T-helper 2 cell treated with Interferon-gamma antibody and Interleukin-4, amounts not matched to agents 100 ng/mL and 5 ng/mL, for 36 hours (primary cell): ENCODE data around the gene HDAC4. TPM values are rescaled to one million over a fixed set of nuclear protein-coding genes. Genes with fewer than 3 reads are reported as not detected.

ENCODE experiments used
- intact Hi-C: fragments of 100-400 bp; cut with micrococcal nuclease; formaldehyde crosslinking; loops from one replicate; pipeline ENCODE4 v1.15.1; 2023
- total RNA-seq: library from RNA; stranded (reverse); gene quantifications from 2 replicates; pipeline ENCODE4 v1.2.3, GENCODE V29; 2022

Gene HDAC4
- total RNA-seq, 1 donor from 2014 or later = 52.0 TPM

GRCh38 chr2:239329972-239330572 is 70.7 kb downstream of the HDAC4 start:
- intact Hi-C loops = loop anchor here (5.0 kb wide), 1 partner anchor 52 kb away; no protein-coding TSS in a partner anchor

GRCh38 chr2:239329284-239329971 is 71.4 kb downstream of the HDAC4 start:
- intact Hi-C loops = loop anchor here (5.0 kb wide), 1 partner anchor 53 kb away; no protein-coding TSS in a partner anchor

GRCh38 chr2:239328351-239329191 is 72.2 kb downstream of the HDAC4 start:
- intact Hi-C loops = loop anchor here (5.0 kb wide), 1 partner anchor 54 kb away; no protein-coding TSS in a partner anchor

GRCh38 chr2:239327536-239328350 is 73.1 kb downstream of the HDAC4 start:
- intact Hi-C loops = loop anchor here (2.0 to 5.0 kb wide), 4 partner anchors 29 to 61 kb away; no protein-coding TSS in a partner anchor

GRCh38 chr2:239326831-239327535 is 73.8 kb downstream of the HDAC4 start:
- intact Hi-C loops = loop anchor here (2.0 to 5.0 kb wide), 4 partner anchors 28 to 60 kb away; no protein-coding TSS in a partner anchor

- intact Hi-C loops = no loop called here
These were observed 76.4 kb downstream of the HDAC4 start for GRCh38 chr2:239324456-239324855.

GRCh38 chr2:239323447-239323846 is 77.4 kb downstream of the HDAC4 start:
- intact Hi-C loops = no loop called here

GRCh38 chr2:239322416-239323086 is 78.3 kb downstream of the HDAC4 start:
- intact Hi-C loops = loop anchor here (1.0 kb wide), 1 partner anchor 33 kb away; no protein-coding TSS in a partner anchor

- intact Hi-C loops = loop anchor here (1.0 kb wide), 2 partner anchors 33 to 79 kb away; partner anchors contain the start of gene HDAC4
These were observed 79.0 kb downstream of the HDAC4 start for GRCh38 chr2:239321596-239322415.

- intact Hi-C loops = loop anchor here (2.0 kb wide), 1 partner anchor 20 kb away; no protein-coding TSS in a partner anchor
These were observed 81.8 kb downstream of the HDAC4 start for GRCh38 chr2:239318790-239319661.

GRCh38 chr2:239318151-239318611 is 82.6 kb downstream of the HDAC4 start:
- intact Hi-C loops = loop anchor here (2.0 kb wide), 1 partner anchor 19 kb away; no protein-coding TSS in a partner anchor

GRCh38 chr2:239316562-239317465 is 84.0 kb downstream of the HDAC4 start:
- intact Hi-C loops = no loop called here

- intact Hi-C loops = no loop called here
These were observed 85.5 kb downstream of the HDAC4 start for GRCh38 chr2:239315308-239315707.

GRCh38 chr2:239313776-239314175 is 87.0 kb downstream of the HDAC4 start:
- intact Hi-C loops = no loop called here

- intact Hi-C loops = no loop called here
These were observed 87.8 kb downstream of the HDAC4 start for GRCh38 chr2:239312741-239313667.
